NCI-H82 treated with DMSO at 0.1 percent for 48 hours (cell line): ENCODE measurements around the gene URAD.
"Not testable (repeated sequence)": the region's sequence is repeated elsewhere in the genome, so short reads cannot be mapped to it uniquely, and the experiment has no call there.

Source experiments
- DNase-seq: peaks from one replicate; lab custom pipeline; 2025; ENCODE audit not compliant: unreplicated experiment; lab: John Stamatoyannopoulos, UW

URAD gene, protein sequence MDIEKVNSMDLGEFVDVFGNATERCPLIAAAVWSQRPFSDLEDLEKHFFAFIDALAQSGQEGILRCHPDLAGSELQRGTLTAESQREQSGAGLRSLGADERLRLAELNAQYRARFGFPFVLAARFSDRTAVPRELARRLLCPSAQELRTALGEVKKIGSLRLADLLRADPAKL

DNA sequence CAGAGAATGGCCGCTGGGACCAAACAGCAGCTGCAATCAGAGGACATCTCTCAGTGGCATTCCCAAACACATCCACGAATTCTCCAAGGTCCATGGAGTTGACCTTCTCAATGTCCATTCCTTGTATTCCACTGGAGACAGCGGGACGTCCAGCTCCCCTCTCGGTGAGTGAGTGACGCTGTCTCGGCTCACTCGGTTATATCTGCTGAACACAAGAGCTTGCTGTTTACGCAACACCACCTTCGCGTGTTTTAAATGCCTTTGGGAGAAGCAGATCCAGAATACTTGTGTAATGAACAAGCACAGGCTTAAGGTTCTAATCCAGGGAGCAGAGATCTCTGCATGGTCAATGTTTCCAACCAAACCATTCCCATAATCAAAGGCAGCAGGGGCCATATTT, at the start of gene URAD:
URAD (minus strand) TSS at position 174 of the 400 bp plus-strand sequence; CDS start at position 118, 56 bp downstream.
- DNase-seq, result no peak

DNA sequence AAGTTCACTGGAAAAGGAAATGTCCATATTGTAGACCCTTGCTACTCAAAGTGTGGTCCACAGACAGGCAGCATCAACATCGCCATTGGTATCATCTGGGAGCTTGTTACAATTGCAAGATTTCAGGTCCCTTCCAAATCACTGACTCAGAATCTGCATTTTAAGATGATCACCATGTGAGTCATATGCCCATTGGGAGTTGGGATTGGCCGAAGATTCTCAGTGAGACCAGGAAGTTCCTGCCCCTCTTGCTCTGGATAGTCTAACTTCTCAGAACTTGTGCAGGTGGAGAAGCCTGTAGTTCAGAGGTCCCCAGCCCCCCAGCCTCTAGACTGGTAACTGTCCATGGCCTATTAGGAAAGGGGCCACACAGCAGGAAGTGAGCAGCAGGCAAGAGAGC, 48.9 kb upstream of the URAD start:
- DNase-seq, result no peak

GRCh38 chr13:28035146-28035782, 46.8 kb upstream of the URAD start:
- DNase-seq, result no peak

- DNase-seq, result no peak
Observed at GRCh38 chr13:28033894-28034655, 45.6 kb upstream of the URAD start.

DNA sequence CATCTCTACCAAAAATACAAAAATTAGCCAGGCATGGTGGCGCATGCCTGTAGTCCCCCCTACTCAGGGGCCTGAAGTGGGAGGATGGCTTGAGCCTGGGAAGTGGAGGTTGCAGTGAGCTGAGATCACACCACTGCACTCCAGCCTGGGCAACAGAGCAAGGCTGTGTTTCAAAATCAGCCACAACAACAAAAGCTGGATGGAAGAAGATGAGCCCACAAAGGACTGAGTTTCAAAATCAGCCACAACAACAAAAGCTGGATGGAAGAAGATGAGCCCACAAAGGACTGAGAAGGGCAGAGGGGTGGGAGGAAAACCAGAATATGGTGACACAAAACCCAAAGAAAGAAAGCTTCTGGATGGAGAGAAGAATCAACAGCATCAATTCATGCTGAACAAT, 43.9 kb upstream of the URAD start:
- DNase-seq, result not testable (repeated sequence)

DNA sequence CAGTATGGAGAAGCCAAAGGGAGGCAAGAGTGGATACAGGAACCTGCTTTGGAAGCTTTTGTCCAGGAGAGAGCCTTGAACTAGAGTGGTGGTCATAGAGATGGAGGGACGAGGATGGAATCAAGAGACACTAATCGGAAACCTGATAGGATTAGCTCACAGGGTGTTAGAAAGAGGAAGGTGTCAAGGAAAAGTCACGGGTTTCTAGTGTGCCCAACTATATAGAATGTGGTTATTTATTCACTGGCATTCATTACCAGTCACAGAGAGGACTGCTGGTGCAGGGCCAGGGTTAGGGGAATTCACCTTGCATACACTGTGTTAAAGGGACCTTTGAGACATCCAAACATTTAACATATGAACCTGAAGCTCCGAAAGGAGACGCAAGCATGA, 43.4 kb upstream of the URAD start:
- DNase-seq, result no peak

DNA sequence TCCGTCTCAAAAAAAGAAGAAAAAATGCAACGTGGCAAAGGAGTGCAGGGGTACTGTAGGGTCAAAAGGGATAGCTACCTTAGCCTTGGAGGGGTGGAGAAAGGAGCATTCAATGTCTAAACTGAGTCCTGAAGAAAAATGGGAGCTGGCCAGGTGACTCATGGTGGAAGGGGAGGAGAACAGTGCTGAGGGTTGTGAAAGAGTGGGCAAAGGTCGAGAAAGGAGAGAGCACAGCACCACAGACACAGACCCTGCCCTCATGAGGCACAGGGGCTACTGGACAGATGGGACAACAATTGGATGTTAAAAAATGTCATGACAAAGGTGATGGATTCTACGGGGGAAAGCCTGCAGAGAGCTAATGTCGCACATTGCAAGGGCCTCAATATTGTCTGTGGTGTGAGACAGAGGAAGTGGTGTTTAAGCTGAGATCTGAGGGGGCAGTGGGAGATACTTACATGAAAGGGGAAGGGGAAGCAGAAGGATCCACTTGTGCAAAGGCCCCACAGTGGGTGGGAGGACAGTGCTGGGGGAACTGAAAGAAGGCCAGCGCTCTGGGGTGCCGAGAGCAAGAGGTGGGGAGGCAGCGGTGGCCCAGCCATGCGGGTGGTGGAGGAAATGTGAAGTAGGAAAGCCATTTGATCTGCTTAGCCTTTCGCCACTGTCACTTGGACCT, 42.9 kb upstream of the URAD start:
- DNase-seq, result no peak

DNA sequence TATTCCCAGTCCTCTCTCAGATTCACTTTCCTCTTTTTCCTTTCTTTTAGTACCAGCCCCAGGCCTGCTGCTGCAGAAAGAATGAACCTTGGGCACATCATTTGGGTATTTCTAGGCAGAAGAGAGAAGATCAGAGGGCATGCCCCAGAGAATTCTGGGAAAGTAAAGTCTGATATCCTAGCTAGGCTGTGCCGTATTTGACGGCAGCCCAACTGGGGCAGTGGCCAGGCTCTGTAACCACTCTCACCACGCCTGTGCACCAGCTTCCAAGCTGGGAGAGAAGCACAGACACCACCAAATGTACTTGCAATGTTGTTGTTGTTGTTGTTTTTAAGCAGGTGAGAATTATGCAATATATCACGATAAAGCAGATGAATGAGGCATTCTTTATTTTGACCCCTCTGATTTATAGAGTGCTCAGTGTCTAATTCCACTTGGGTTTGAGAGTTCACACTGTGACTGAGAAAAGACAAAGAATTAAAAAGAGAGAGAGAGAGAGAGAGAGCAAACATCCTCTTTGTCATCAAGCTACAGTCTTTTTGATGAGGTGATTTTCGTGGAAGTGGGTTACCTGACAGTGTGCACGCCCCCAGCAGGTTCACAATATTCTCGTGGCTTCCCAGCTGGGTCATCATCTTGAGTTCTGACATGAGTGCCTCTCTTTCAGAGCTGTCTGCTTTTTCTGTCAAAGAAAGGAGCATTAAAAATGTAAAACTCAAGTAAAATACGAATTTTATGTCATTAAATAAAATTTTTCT, 39.3 kb upstream of the URAD start:
- DNase-seq, result no peak

GRCh38 chr13:28027071-28027470, 38.6 kb upstream of the URAD start:
- DNase-seq, result no peak

GRCh38 chr13:28026508-28026907, 38.0 kb upstream of the URAD start:
- DNase-seq, result no peak

GRCh38 chr13:28022848-28023518, 34.5 kb upstream of the URAD start:
- no peak for DNase-seq

GRCh38 chr13:28014301-28014700, 25.8 kb upstream of the URAD start:
- DNase-seq, result no peak

GRCh38 chr13:28013482-28013881, 25.0 kb upstream of the URAD start:
- DNase-seq, result no peak

DNA sequence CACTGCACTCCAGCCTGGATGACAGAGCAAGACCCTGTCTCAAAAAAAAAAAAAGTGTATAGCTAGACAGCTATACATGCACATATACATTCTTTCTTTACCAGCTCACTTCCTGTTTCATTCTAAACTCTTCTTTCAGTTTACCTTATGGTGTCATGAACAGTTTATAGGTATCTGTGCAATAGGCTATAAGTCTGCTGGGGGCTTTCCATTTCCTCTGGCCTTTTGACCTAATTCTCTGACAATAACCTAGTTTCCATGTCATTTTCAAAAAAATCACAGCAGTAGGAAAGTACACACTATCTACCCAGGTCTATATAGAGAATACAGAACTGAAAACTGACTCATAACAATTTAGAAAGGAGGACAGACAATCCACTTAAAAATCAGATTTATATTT, 24.4 kb upstream of the URAD start:
- no peak for DNase-seq

GRCh38 chr13:28012383-28012782, 23.9 kb upstream of the URAD start:
- DNase-seq, result no peak

DNA sequence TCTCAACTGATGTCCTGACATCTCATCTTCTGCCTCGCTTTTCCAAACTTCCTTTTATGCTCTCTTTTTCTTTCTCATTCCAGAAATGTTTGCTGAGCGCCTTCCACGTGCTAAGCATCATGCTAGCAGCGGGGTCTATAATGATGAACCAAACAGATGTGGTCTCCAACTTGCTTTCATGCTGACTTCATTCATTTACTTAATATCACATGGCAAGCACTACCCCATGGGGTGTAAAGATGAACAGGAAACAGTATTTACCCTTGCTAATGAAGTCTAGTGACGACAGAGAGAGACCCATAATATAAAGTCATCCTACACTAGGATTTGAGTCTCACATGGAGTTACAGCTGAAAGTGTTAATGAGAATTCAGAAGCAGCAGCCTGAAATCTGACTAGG, 21.6 kb upstream of the URAD start:
- no peak for DNase-seq

DNA sequence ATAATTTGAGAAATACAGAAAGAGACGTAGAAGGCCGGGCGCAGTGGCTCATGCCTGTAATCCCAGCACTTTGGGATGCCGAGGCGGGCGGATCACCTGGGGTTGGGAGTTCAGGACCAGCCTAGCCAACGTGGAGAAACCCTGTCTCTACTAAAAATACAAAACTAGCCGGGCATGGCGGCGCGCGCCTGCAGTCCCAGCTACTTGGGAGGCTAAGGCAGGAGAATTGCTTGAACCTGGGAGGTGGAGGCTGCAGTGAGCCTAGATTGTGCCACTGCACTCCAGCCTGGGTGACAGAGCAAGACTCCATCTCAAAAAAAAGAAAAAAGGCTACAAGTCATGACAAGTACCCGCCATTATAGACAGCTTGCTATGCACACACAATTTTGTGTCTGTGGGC, 16.5 kb upstream of the URAD start:
- DNase-seq, result not testable (repeated sequence)

DNA sequence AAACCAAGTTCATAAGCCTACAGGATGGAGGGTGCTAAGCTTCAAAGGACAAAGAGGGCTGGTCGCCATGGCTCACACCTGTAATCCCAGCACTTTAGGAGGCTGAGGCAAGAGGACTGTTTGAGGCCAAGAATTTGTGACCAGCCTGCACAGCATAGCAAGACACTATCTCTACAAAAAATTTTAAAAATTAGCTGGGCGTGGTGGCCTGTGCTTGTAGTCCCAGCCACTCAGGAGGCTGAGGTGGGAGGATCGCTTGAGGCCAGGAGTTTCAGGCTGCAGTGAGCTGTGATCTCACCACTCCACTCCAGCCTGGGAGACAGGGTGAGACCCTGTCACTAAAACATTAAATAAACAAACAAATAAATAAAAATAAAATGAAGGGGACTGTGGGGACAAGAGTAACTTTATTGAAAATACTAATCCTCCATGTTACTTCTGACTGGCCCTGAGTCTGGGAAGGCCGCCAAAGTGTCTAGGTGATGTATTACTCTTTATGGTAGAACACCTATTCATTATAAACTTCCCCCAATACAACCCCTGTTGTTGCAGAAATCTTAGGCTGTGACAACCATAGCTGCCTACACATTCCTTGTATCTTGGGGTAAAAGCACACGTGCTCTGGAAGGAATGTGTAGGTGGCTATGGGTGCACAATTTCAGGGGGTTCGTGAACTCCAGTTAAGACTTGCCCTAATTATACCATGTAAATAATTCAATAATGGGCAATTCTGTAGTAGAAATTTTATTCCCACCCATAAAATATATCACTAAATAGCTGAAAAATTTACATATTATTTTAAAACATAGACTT, 14.6 kb upstream of the URAD start:
- DNase-seq, result no peak

DNA sequence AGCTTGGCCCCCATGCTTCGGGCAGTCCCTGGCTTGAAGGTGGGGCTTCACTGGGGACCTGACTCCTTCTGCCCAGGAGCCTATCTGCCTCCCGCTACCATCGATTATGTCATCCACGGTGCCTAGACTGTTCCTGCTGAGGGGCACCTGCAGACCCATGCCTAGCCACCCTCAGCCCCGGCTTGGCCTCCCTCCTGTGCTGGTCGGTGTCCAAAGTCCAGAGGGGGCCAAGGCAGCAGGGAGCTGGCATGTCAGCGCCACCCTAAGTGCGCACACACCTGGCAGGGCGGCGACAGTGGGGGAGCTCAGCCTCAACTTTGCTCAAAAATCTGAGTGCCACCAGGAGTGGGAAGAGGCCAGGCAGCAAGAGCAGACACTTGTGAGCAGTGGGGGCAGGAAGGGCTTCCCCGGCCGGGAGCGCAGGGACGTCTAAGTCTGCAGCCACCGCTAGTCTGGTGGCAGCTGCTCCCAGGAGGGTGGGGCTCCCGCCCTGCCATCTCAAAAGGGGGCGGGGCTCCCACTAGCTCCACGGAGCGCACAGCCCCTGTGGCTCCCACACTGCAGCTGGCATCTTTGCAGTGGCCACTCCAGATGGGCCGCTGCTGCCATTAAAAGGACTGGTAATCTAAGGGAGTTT, 13.5 kb upstream of the URAD start:
- no peak for DNase-seq
